ENCODE data around the gene TRIM41. TPM values are rescaled to one million over a fixed set of nuclear protein-coding genes. Genes with fewer than 3 reads are reported as not detected.
A peak's percentile ranks its signal among the peaks of the same experiment; 100 is the strongest.
"Not testable (repeated sequence)": the region's sequence is repeated elsewhere in the genome, so short reads cannot be mapped to it uniquely, and the experiment has no call there.

Gene TRIM41
- total RNA-seq, 1 experiment from 2014 or later, result 34.2 TPM

DNA sequence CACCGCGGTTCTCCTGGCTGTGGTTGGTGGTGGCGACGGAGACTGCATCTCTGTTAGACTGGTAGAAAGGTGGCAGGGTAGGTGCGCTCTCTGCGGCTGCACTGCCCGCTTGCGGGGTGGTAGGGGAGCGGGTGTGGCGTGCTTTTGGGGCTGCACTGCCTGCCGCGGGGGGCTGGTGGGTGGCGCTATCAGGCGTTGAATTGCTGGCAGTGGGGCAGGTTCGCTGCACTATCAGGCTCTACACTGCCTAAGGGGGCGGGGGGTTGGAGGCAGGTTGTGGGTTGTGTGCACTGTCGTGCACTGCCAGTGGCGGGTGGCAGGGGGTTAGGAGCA is 58.9 kb downstream of the TRIM41 start:
- DNase-seq, result no peak
- Histone ChIP-seq H4K91ac (ENCODE audit: insufficient read length, low read depth, low read length) (no peak overlapping the region), H2BK120ac (ENCODE audit: low read depth, low read length, poor library complexity, severe bottlenecking) (no peak overlapping the region), H3K4me1 (ENCODE audit: insufficient read depth, low read length) (no peaks in the 10 kb centered on the region), H3K23me2 (ENCODE audit: insufficient read length, low read depth, low read length, poor library complexity, severe bottlenecking) (peaks cover 9% of the 10 kb centered on the region), H3K18ac (ENCODE audit: insufficient read length, low read depth, low read length) (no peak overlapping the region), H2BK5ac (ENCODE audit: insufficient read length, low read length) (no peak overlapping the region), H4K5ac (ENCODE audit: insufficient read length, low read depth, low read length) (no peak overlapping the region), H3K27ac (ENCODE audit: insufficient read length, low read depth, low read length) (no peak overlapping the region), H3K56ac (ENCODE audit: insufficient read length, low read depth, low read length) (no peak overlapping the region), H2AK5ac (ENCODE audit: insufficient read length, low read length) (no peak overlapping the region), H2BK20ac (ENCODE audit: low read depth, low read length, poor library complexity, severe bottlenecking) (no peak overlapping the region), H3T11ph (ENCODE audit: low read length) (no peak overlapping the region), H3K14ac (ENCODE audit: insufficient read depth, low read length) (peak overlapping the region; percentile 45; the same call in 1 of the 2 replicates), H3K79me2 (ENCODE audit: insufficient read depth, low read length) (no peaks in the 10 kb centered on the region; the same call in 1 of the 2 replicates), H3K27me3 (ENCODE audit: insufficient read depth, low read length) (no peaks in the 10 kb centered on the region), H2BK12ac (ENCODE audit: insufficient read length, low read depth, low read length) (no peak overlapping the region), H3K79me1 (ENCODE audit: insufficient read depth, low read depth, low read length, poor library complexity, severe bottlenecking) (peaks cover 6% of the 10 kb centered on the region), H2AFZ (ENCODE audit: low read length) (no peak overlapping the region), H3K4ac (ENCODE audit: low read depth, low read length) (no peak overlapping the region), H3K23ac (ENCODE audit: insufficient read length, low read depth, low read length) (no peak overlapping the region), H4K8ac (replicated peaks; ENCODE audit: insufficient read length, low read depth, low read length) (no peak overlapping the region), H3K9me3 (ENCODE audit: control insufficient read depth, low read depth, low read length) (no peaks in the 10 kb centered on the region), H2BK15ac (ENCODE audit: low read depth, low read length) (no peak overlapping the region), H3K9ac (ENCODE audit: extremely low read depth, insufficient read length, low read length) (peak overlapping the region; percentile 0), H3K4me2 (ENCODE audit: insufficient read depth, insufficient read length, low read length) (peak overlapping the region; percentile 83), H4K20me1 (ENCODE audit: control insufficient read depth, insufficient read depth, insufficient read length) (no peaks in the 10 kb centered on the region)
- Mint-ChIP-seq H3K4me1 (peaks cover 11 to 15% of the 10 kb centered on the region in 2 experiments; a peak in 3 of 4 replicates), H3K27me3 (ENCODE audit: low read depth) (no peaks in the 10 kb centered on the region; the same call in 1 of the 2 replicates), H3K27ac (peak overlapping the region in 2 of 3 experiments; percentile 80 to 93; a peak in 4 of 7 replicates), H3K4me3 (no peak overlapping the region), H3K9me3 (peaks cover 0 to 3% of the 10 kb centered on the region in 2 experiments; a peak in 2 of 5 replicates), H3K36me3 (ENCODE audit: insufficient read depth in 1 of 3, low read depth in 3 of 3) (peaks cover 6 to 26% (median 22%) of the 10 kb centered on the region in 3 experiments; a peak in 6 of 7 replicates)
- no CpG with 5 or more reads among the region's 18 CpGs for WGBS (ENCODE audit: extremely low coverage, insufficient read length, low lambda C conversion rate)
- TF ChIP-seq, protein P1, sequence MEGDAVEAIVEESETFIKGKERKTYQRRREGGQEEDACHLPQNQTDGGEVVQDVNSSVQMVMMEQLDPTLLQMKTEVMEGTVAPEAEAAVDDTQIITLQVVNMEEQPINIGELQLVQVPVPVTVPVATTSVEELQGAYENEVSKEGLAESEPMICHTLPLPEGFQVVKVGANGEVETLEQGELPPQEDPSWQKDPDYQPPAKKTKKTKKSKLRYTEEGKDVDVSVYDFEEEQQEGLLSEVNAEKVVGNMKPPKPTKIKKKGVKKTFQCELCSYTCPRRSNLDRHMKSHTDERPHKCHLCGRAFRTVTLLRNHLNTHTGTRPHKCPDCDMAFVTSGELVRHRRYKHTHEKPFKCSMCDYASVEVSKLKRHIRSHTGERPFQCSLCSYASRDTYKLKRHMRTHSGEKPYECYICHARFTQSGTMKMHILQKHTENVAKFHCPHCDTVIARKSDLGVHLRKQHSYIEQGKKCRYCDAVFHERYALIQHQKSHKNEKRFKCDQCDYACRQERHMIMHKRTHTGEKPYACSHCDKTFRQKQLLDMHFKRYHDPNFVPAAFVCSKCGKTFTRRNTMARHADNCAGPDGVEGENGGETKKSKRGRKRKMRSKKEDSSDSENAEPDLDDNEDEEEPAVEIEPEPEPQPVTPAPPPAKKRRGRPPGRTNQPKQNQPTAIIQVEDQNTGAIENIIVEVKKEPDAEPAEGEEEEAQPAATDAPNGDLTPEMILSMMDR (conservative IDR thresholded peaks at IDR 0.05), result no peak

DNA sequence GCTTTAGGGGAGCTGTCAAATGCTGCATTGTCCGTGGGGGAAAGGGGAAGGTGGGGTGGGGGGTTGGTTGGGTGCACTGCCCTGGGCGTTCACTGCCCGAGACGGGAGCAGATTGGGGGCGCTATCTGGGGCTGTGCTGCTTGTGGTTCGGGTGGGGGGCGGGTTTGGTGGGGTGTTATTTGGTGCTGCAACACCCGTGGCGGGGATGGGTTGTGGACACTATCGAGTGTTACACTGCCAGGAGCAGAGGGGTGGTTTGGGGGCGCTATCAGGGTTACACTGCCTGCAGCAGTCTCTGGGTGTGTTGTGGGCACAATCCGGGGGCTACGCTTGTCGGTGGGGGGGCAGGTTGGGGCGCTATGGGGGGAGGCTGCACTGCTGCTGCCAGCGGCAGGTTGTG is 59.3 kb downstream of the TRIM41 start:
- Mint-ChIP-seq H3K36me3 (ENCODE audit: insufficient read depth in 1 of 3, low read depth in 3 of 3) (peaks cover 10 to 30% (median 27%) of the 10 kb centered on the region in 3 experiments; a peak in 6 of 7 replicates), H3K4me3 (peak overlapping the region in 1 of 2 experiments; percentile 21; a peak in 3 of 5 replicates), H3K4me1 (peaks cover 11 to 15% of the 10 kb centered on the region in 2 experiments; a peak in 3 of 4 replicates)
- not testable (repeated sequence) for H3K9ac ChIP-seq (ENCODE audit: extremely low read depth, insufficient read length, low read length); H3K9me3 Mint-ChIP-seq; H3K27ac Mint-ChIP-seq; H3K79me2 ChIP-seq (ENCODE audit: insufficient read depth, low read length); DNase-seq; H3K14ac ChIP-seq (ENCODE audit: insufficient read depth, low read length); H2BK5ac ChIP-seq (ENCODE audit: insufficient read length, low read length); H3K27me3 Mint-ChIP-seq (ENCODE audit: low read depth); H3K18ac ChIP-seq (ENCODE audit: insufficient read length, low read depth, low read length); H2BK120ac ChIP-seq (ENCODE audit: low read depth, low read length, poor library complexity, severe bottlenecking); H3T11ph ChIP-seq (ENCODE audit: low read length); H2BK12ac ChIP-seq (ENCODE audit: insufficient read length, low read depth, low read length); H3K23me2 ChIP-seq (ENCODE audit: insufficient read length, low read depth, low read length, poor library complexity, severe bottlenecking); H3K9me3 ChIP-seq (ENCODE audit: control insufficient read depth, low read depth, low read length); H3K4me1 ChIP-seq (ENCODE audit: insufficient read depth, low read length); H3K27ac ChIP-seq (ENCODE audit: insufficient read length, low read depth, low read length); H3K4ac ChIP-seq (ENCODE audit: low read depth, low read length); H3K27me3 ChIP-seq (ENCODE audit: insufficient read depth, low read length); H4K91ac ChIP-seq (ENCODE audit: insufficient read length, low read depth, low read length); H3K79me1 ChIP-seq (ENCODE audit: insufficient read depth, low read depth, low read length, poor library complexity, severe bottlenecking); H2AK5ac ChIP-seq (ENCODE audit: insufficient read length, low read length); H3K56ac ChIP-seq (ENCODE audit: insufficient read length, low read depth, low read length); H2BK20ac ChIP-seq (ENCODE audit: low read depth, low read length, poor library complexity, severe bottlenecking); H2AFZ ChIP-seq (ENCODE audit: low read length); H3K23ac ChIP-seq (ENCODE audit: insufficient read length, low read depth, low read length); H4K5ac ChIP-seq (ENCODE audit: insufficient read length, low read depth, low read length); H4K20me1 ChIP-seq (ENCODE audit: control insufficient read depth, insufficient read depth, insufficient read length); H2BK15ac ChIP-seq (ENCODE audit: low read depth, low read length); H4K8ac ChIP-seq (replicated peaks; ENCODE audit: insufficient read length, low read depth, low read length)
- no CpG with 5 or more reads among the region's 16 CpGs for WGBS (ENCODE audit: extremely low coverage, insufficient read length, low lambda C conversion rate)
- peak overlapping the region; percentile 83 for H3K4me2 ChIP-seq (ENCODE audit: insufficient read depth, insufficient read length, low read length)

Data from H9 (cell line).